Liver (tissue), 3 donors: ENCODE measurements around the gene UBALD2.

ENCODE experiments used
- EGR1 ChIP-seq, 2 donors: IDR thresholded peaks; 2 replicates each; pipeline ENCODE4 v1.6.1; 2016 to 2018; ENCODE audit warnings: antibody characterized with exemption in 2 of 2, low read depth in 2 of 2
- FOXA1 ChIP-seq: IDR thresholded peaks from 2 replicates; pipeline ENCODE4 v1.6.1; 2016; ENCODE audit warnings: antibody characterized with exemption
- TF ChIP-seq, protein P1 (sequence below): fragments of 150-350 bp; IDR thresholded peaks from 2 replicates; pipeline ENCODE4 v1.5.1; 2017; ENCODE audit warnings: improper control_type of control experiment, low read depth, low read length; ENCODE audit not compliant: missing input control
- TF ChIP-seq, protein P2 (sequence below): IDR thresholded peaks from 2 replicates; pipeline ENCODE4 v1.6.1; 2016; ENCODE audit warnings: antibody characterized with exemption, mild to moderate bottlenecking
- donor health status: healthy.
- donor health status: healthy.

DNA sequence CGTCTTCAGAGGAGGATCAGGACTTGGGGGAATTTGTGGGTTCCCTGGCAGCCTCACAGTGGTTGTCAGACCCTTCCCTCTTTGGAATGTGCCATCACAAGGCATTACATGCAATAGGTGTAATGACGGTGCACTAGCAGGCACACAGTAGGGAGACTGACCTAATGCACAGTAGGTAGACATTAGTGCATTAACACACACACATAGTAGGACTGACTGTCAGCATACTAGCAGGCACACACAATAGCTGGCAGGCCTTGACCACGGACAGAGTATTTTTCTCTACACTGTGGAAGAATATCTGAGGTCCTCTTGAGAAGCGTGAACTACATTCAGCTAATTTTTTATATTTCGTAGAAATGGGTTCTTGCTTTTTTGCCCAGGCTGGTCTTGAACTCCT is 10.9 kb upstream of the UBALD2 start:
- TF ChIP-seq EGR1 (IDR thresholded peaks at IDR 0.05; ENCODE audit: low read depth in 2 of 2), result no peak
- TF ChIP-seq, protein P1, sequence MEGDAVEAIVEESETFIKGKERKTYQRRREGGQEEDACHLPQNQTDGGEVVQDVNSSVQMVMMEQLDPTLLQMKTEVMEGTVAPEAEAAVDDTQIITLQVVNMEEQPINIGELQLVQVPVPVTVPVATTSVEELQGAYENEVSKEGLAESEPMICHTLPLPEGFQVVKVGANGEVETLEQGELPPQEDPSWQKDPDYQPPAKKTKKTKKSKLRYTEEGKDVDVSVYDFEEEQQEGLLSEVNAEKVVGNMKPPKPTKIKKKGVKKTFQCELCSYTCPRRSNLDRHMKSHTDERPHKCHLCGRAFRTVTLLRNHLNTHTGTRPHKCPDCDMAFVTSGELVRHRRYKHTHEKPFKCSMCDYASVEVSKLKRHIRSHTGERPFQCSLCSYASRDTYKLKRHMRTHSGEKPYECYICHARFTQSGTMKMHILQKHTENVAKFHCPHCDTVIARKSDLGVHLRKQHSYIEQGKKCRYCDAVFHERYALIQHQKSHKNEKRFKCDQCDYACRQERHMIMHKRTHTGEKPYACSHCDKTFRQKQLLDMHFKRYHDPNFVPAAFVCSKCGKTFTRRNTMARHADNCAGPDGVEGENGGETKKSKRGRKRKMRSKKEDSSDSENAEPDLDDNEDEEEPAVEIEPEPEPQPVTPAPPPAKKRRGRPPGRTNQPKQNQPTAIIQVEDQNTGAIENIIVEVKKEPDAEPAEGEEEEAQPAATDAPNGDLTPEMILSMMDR, result no peak
- no peak for TF ChIP-seq FOXA1
- TF ChIP-seq, protein P2, sequence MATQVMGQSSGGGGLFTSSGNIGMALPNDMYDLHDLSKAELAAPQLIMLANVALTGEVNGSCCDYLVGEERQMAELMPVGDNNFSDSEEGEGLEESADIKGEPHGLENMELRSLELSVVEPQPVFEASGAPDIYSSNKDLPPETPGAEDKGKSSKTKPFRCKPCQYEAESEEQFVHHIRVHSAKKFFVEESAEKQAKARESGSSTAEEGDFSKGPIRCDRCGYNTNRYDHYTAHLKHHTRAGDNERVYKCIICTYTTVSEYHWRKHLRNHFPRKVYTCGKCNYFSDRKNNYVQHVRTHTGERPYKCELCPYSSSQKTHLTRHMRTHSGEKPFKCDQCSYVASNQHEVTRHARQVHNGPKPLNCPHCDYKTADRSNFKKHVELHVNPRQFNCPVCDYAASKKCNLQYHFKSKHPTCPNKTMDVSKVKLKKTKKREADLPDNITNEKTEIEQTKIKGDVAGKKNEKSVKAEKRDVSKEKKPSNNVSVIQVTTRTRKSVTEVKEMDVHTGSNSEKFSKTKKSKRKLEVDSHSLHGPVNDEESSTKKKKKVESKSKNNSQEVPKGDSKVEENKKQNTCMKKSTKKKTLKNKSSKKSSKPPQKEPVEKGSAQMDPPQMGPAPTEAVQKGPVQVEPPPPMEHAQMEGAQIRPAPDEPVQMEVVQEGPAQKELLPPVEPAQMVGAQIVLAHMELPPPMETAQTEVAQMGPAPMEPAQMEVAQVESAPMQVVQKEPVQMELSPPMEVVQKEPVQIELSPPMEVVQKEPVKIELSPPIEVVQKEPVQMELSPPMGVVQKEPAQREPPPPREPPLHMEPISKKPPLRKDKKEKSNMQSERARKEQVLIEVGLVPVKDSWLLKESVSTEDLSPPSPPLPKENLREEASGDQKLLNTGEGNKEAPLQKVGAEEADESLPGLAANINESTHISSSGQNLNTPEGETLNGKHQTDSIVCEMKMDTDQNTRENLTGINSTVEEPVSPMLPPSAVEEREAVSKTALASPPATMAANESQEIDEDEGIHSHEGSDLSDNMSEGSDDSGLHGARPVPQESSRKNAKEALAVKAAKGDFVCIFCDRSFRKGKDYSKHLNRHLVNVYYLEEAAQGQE, result no peak
